ENCODE measurements around the gene NLGN1.

DNA sequence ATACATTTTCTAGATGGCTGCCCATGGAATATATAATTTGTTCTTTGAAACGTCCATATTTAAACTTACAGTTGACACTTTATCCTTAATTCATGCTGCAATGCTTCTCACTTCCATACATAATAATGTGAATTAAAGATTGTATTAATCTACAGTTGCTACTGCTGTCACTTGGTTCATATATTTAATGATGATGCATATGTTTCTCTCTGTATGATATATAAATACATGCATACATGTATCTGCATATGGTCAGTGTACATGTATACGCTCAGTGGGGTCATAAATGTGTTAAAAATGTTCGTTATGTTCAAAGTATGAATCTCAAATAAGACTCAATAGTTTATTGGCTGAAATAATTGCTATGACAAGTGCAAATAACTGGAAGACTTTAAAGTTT, 382.5 kb downstream of the NLGN1 start:
- TF ChIP-seq CTCF (IDR thresholded peaks at IDR 0.05; ENCODE audit: low read length), result no peak
- no peak for TF ChIP-seq EZH2 (IDR thresholded peaks at IDR 0.05; ENCODE audit: borderline replicate concordance, low read length)

Data from OCI-LY1 (cell line).